ENCODE measurements around the gene SHC2.

Gene SHC2

DNA sequence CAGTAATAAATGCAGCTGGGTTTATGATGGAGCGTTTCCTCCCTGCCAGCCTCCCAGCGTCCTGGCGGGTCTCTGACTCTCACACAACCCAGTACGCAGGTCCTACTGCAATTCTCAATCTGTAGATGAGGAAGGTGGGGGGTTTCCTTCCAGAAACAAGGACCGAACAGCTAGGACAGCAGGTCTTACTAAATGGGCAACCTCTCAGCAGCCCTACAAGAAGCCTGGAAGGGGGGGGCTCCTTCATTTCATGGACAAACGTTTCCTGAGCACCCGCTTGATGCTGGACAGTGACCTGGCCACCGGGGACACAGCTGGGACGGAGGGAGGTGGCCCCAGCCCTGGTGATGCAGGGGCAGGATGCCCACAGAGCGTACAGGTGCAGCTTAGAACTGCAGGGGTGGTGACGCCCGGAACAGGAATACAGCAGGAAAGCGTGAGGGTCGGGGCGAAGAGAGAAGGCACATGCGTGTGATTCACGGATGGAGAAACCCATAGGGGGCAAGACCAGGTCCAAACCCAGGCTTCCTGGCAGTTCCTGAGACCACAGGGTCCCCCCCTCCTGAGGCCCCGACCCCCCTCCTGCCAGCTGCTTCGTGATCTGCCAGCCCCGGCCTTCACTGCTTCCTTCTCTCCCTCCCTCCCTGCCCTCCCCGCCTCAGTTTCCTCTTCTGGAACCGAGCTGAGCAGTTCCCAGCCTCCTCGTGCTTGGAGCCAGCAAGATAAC lies 51.2 kb downstream of the SHC2 start:
- Mint-ChIP-seq H3K27ac (peak overlapping the region; percentile 4), H3K4me3 (peak overlapping the region; percentile 57), H3K36me3 (ENCODE audit: low read depth) (no peaks in the 10 kb centered on the region), H3K27me3 (ENCODE audit: low read depth) (peaks cover 11% of the 10 kb centered on the region), H3K4me1 (ENCODE audit: low read depth) (peaks cover 2% of the 10 kb centered on the region), H3K9me3 (no peaks in the 10 kb centered on the region)
- DNase-seq (ENCODE audit: low spot score): no peak

DNA sequence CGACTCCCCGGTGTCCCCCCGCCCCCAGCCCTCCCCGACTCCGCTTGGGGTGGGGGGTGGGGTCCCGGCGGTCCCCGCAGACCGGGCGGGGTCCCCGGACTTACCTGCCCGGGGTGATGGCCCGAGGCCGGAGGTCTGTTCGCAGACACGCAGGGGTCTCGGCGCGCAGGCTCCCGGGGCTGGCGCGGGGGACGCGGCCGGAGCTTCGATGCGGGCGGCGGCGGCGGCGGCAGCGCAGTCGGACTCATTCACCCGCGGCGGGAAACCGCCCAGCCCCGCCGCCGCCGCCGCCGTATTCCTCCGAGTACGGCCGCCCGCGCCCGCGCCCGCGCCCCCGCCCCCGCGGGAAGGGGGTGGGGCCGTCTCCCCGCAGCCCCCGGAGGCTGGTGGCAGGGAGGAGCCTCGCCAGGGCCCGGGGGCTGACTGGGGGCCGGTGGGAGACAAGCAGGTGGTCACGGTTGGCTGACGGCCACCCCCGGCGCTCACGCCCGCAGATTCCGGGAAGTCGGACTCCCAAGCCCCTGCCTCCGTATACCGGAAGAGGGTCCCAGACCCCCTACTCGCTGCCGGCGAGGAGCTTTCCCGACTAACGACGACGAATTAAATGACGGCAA lies 51.8 kb downstream of the SHC2 start, which contains the start of gene C2CD4C:
Gene C2CD4C, minus strand, starts transcription at position 246 of the 614 bp plus-strand sequence. CDS start 786 bp downstream, outside the sequence.
- peak within 1 kb of the TSS; percentile 4 for H3K27ac Mint-ChIP-seq

DNA sequence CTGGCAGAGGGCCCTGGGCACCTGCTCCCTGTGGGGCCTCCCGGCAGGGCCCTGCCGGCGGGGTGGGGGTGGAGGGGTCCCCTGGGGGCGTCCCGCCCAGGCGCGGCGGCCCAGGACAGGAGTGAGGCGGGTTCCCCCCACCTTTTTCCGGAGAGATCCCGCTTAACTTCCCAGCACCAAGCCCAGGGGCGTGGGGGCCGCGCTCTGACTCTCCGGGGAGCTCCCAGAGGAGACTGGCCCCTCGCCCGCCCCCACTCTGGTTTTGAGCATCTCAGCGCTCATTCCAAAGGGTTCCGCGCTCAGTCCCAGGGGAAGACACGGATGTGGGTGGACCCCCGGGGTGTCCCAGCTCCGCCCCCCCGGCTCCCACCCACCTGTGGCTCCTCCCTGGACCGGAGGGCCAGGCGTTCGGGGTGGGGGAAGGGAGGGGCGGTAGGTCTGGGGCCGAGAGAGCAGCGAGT lies 52.4 kb downstream of the SHC2 start:
- H3K4me1 Mint-ChIP-seq (ENCODE audit: low read depth): peaks cover 2% of the 10 kb centered on the region

More for the DNA sequence above, 51.8 kb downstream of the SHC2 start, which contains the start of gene C2CD4C:
- DNase-seq (ENCODE audit: low spot score): no peak
- Mint-ChIP-seq H3K36me3 (ENCODE audit: low read depth) (no peaks in the 10 kb centered on the region), H3K27me3 (ENCODE audit: low read depth) (peaks cover 11% of the 10 kb centered on the region), H3K9me3 (no peaks in the 10 kb centered on the region), H3K4me3 (peak within 1 kb of the TSS; percentile 57), H3K4me1 (ENCODE audit: low read depth) (peaks cover 2% of the 10 kb centered on the region)

DNA sequence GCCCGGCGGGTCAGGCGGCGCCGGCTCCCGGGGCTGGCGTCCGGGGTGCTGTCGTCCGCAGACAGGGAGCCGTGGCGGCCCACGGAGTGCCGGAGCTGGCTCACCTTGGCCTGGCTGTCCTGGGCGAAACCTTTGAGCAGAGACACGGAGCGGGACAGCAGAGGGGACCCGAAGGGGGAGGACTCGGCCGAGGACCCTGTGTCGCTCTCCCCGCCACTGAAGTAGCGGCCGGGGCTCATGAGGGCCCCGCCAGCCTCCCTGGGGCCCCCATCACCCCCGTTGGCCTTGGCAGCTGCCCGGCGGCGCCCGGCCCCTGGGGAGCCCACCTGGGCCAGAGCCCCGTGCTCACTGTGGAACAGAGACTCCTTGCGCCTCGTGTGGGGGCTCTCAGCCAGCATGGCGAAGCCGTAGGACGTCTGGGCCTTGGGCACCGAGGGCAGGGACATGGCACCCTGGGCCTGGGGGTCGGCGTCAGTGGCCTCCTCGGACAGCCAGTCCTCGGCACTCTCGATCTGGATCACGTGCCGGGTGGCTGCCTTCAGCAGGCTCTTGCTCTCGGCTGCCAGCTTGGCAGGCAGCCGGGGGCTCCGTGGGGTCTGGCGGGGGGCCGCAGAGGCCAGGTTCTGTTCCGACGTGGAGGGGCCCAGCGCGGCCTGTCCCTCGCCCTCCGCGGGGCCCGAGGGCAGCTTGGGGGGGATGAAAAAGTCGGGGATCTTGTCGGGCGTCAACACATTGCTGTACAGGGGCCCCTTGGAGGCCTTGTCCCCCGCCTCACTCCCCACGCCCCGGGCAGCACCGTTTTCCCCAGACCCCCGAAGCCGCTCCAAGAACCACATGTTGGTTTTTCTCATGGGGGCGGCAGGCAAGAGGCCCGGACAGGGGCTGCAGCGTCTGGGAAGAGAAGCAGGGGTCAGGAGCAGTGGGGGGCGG lies 53.1 kb downstream of the SHC2 start:
- Mint-ChIP-seq H3K4me3 (no peak overlapping the region), H3K36me3 (ENCODE audit: low read depth) (no peaks in the 10 kb centered on the region), H3K9me3 (no peaks in the 10 kb centered on the region), H3K27ac (no peak overlapping the region), H3K4me1 (ENCODE audit: low read depth) (peaks cover 2% of the 10 kb centered on the region), H3K27me3 (ENCODE audit: low read depth) (peaks cover 11% of the 10 kb centered on the region)
- DNase-seq (ENCODE audit: low spot score): no peak

More for the DNA sequence above, 52.4 kb downstream of the SHC2 start:
- no peaks in the 10 kb centered on the region for H3K36me3 Mint-ChIP-seq (ENCODE audit: low read depth)
- no peak overlapping the region for H3K4me3 Mint-ChIP-seq
- H3K27ac Mint-ChIP-seq: no peak overlapping the region
- DNase-seq (ENCODE audit: low spot score): no peak
- H3K9me3 Mint-ChIP-seq: no peaks in the 10 kb centered on the region
- peaks cover 11% of the 10 kb centered on the region for H3K27me3 Mint-ChIP-seq (ENCODE audit: low read depth)

DNA sequence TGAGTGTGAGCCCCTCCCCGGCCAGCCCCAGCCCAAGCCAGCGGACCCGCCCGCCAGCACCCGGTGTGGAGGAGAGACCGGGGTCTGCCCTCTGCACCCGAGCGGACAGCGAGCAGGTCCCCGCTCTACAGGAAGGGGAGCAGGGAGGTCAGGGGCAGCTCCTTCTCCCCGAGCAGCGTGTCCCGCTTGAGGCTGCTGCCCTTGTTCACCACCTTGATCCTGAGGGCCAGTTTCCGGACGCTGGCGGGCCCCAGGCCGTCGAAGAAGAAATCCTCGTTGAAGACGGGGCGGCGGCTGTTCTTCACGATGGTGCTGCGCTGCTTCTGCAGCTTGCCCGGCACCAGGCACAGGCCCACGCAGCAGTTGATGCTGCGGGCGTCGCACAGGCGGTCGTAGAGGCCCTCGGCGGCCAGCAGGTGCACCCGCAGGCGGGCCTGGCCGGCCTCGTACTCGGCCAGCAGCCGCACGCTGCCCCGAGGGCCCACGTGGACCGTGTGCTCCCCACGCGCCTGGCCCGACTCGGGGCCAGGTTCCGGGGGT lies 53.8 kb downstream of the SHC2 start:
- Mint-ChIP-seq H3K4me3 (no peak overlapping the region), H3K27me3 (ENCODE audit: low read depth) (peaks cover 11% of the 10 kb centered on the region), H3K27ac (no peak overlapping the region), H3K36me3 (ENCODE audit: low read depth) (no peaks in the 10 kb centered on the region), H3K9me3 (no peaks in the 10 kb centered on the region), H3K4me1 (ENCODE audit: low read depth) (peaks cover 2% of the 10 kb centered on the region)
- DNase-seq (ENCODE audit: low spot score): no peak

DNA sequence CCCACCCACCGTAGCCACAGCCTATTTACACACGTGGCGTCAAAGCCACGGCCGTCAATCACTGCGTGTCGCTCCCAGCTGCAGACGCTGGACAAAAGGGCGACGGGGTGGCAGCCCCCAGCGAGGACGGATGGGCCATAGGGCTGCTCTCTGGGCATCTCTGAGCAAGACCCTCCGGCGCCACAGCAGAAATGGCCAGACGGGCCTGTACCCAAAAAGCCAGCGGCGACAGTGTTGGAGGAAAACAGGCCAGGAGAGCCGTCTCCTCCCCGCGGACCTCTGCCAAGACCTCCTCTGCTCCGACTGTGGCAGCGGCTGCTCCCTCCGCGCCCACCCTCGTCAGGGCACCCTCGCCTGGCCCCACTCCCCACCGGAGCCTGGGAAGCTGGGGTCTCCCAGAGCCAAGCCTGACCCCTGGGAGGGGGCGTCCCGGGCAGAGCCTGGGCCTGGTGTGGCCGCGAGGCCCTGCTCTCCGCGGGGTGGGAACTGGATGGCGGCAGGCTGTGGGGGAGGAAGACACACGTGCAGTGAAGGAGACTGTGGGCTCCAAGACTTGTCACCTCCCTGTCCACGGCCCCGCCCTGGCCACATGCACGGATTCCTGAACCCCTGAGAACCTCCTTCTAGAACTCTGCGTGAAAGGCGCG lies 54.6 kb downstream of the SHC2 start:
- DNase-seq (ENCODE audit: low spot score): no peak
- Mint-ChIP-seq H3K4me3 (no peak overlapping the region), H3K9me3 (no peaks in the 10 kb centered on the region), H3K36me3 (ENCODE audit: low read depth) (no peaks in the 10 kb centered on the region), H3K27ac (no peak overlapping the region), H3K4me1 (ENCODE audit: low read depth) (peaks cover 2% of the 10 kb centered on the region), H3K27me3 (ENCODE audit: low read depth) (peaks cover 11% of the 10 kb centered on the region)

DNA sequence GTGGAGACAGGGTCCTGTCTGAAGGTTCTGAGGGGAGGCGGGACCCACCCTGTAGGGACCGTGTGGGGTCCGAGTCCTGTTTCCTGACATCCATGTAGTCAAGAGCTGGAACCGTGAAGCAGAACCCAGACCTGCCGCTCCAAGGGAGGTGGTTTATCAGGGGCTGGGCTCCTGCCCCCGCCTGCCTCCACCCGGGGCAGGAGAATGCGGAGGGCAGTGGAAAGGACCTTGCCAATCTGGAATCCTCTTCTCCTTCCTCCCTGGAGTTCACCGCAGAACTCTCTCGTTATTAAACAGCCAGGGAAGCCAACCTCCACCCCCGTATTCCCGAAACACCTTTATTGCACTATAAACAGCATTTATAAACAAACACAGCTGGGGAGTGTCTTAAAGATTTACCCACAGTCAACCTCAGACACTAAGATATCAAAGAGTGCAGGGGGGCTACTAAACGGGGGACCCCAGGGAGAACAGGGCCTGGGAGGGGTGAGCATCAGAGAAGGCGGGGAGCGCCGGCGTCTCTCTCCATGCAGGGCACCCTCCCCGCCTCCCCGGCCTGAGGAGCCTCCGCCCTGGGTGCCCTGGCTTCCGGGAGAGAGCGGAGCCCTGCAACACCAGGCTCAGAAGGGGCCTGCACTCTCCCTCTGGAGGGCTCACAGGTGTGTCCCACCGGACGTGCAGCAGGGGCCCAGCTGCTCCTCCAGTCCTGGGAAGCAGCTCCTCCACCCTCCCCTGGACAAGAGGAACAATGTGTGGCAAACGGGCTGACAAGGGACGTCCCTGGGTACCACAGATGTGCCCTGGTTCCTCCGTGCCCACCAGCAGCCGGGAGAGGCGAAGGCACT lies 55.5 kb downstream of the SHC2 start:
- DNase-seq (ENCODE audit: low spot score): no peak
- H3K36me3 Mint-ChIP-seq (ENCODE audit: low read depth): no peaks in the 10 kb centered on the region
- H3K4me3 Mint-ChIP-seq: no peak overlapping the region
- H3K9me3 Mint-ChIP-seq: no peaks in the 10 kb centered on the region
- no peak overlapping the region for H3K27ac Mint-ChIP-seq
- H3K4me1 Mint-ChIP-seq (ENCODE audit: low read depth): peaks cover 2% of the 10 kb centered on the region
- peaks cover 10% of the 10 kb centered on the region for H3K27me3 Mint-ChIP-seq (ENCODE audit: low read depth)

DNA sequence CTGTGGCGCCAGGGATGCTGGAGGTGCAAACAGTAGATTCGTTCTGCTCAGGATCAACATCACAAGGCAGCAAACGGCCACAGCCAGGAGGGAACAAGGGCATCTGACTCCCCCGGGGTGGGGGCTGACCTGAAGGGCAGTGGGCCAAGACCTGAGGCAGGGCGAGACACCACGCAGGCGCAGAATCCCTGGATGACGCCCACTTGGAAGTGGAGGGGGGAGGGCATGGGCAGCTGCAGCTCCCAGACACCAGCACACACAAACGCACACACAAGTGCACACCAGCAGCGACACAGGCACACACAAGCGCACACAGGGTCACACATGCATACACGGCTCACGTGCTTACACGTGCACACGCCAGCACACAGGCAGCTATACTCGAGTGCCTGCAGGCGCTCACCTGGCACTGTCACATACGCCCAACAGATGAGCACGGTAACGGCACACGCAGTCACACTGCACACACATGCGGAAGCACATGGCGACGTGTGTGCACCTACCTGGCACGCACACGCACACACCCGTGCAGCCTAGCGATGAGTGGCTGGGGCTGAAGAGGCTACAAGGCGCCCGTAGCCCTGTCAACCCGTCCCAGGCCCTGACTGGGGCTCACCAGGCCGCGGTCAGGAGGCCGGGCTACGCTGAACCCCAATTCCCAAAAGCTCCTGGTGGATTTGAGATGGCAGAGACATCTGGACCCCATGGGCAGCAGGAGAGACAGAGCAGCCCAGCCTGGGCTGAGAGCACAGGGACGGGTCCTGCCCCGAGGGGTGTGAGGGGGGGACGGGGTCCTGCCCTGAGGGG lies 57.4 kb downstream of the SHC2 start:
- H3K9me3 Mint-ChIP-seq: no peaks in the 10 kb centered on the region
- H3K27me3 Mint-ChIP-seq (ENCODE audit: low read depth): no peaks in the 10 kb centered on the region
- no peak for DNase-seq (ENCODE audit: low spot score)
- no peaks in the 10 kb centered on the region for H3K4me1 Mint-ChIP-seq (ENCODE audit: low read depth)
- no peaks in the 10 kb centered on the region for H3K36me3 Mint-ChIP-seq (ENCODE audit: low read depth)
- no peak overlapping the region for H3K27ac Mint-ChIP-seq
- H3K4me3 Mint-ChIP-seq: no peak overlapping the region

DNA sequence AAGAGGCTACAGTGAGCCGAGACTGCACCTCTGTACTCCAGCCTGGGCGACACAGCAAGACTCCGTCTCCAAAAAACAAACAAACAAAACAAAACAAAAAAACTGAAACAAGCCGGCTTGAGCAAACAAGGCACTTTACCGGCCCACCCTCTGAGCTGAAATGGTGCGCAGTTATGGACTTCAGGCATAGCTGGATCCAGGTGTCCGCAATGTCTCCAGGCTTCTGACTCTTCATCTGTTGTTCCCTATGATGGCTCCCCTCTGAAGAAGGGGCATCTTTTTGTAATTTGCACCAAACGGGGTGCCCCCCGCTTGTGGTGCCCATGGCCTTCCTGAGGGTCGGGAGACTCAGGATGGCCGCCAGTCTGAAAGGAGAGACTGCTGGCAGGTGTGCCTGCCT lies 58.0 kb downstream of the SHC2 start:
- Mint-ChIP-seq H3K4me1 (ENCODE audit: low read depth) (no peaks in the 10 kb centered on the region), H3K27me3 (ENCODE audit: low read depth) (no peaks in the 10 kb centered on the region)

DNA sequence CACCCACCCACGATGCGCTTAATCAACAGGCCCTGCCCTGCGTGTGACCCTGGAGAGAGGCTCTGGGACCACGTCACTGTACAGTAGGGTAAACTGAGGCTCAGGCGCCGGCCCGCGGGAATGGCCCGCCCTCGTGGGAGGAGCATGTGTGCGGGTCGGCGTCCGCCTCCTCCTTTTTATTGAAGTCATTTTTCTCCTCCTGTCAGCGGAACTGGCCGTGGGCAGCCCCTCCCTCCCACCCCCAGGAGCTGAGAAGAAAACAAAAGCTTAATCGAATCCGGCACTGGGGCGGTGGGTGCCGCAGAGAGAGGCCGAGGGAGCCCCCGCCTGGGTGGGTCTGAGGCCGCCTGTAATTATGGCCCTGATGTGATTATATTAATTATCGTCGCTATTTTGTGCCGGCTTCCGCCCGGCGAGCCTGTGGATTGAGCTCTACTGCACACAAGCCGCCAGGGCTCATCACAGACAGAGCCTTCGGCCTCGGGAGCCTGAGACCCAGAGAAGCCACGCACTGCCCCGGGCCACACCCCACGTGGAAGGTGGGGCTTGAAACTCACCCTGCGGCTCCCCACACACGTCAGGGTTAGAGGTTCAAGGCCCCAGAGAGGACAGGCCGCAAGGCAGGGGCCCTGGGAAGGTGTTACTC lies 58.8 kb downstream of the SHC2 start:
- Mint-ChIP-seq H3K27me3 (ENCODE audit: low read depth) (no peaks in the 10 kb centered on the region), H3K4me1 (ENCODE audit: low read depth) (no peaks in the 10 kb centered on the region), H3K27ac (no peak overlapping the region), H3K4me3 (no peak overlapping the region), H3K9me3 (peaks cover 2% of the 10 kb centered on the region), H3K36me3 (ENCODE audit: low read depth) (no peaks in the 10 kb centered on the region)
- DNase-seq (ENCODE audit: low spot score): no peak

More for the DNA sequence above, 58.0 kb downstream of the SHC2 start:
- no peak overlapping the region for H3K27ac Mint-ChIP-seq
- no peaks in the 10 kb centered on the region for H3K9me3 Mint-ChIP-seq
- no peak for DNase-seq (ENCODE audit: low spot score)
- H3K4me3 Mint-ChIP-seq: no peak overlapping the region
- no peaks in the 10 kb centered on the region for H3K36me3 Mint-ChIP-seq (ENCODE audit: low read depth)

DNA sequence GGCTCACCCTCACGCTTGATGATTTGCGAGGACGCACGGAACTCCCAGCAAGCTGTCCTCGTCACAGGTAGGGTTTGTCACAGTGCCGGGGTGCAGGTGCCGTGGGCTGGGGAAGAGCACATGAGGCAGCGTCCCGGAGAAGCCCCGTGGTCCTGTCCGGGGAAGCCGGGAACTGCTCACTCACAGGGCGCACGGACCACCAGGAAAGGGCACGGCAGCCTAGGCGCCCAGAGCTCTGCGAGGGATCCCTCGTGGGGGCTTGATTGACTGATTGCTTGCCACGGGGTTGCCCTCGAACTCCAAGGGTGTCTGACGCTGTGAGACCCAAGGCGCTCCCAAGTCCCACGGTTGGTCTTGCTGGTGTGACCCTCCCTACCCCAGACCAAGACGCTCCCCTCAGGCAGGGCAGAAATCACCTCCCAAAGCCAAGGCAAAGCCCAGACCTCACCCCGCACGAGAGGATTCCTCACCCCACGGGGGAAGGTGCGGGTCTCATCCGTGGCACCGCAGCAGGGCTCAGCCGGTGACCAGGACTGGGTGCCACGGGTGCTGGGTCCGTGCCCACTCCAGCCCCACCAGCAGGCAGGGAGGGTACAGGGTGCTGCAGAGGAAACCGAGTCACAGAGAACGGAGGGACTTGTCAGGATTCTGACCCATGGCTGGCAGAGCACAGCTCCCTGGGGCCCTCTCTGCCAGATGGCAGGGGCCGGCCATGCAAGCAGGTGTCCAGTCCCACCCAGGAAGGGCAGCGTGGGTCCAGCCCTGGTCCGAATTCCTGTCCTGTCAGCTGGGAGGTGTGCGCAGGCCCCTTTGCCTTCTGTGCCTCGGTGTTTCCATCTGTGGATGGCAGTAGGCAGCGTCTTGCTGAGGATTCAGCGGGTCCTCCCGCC lies 59.6 kb downstream of the SHC2 start:
- no peak overlapping the region for H3K4me3 Mint-ChIP-seq
- no peak overlapping the region for H3K27ac Mint-ChIP-seq
- no peaks in the 10 kb centered on the region for H3K4me1 Mint-ChIP-seq (ENCODE audit: low read depth)
- no peaks in the 10 kb centered on the region for H3K36me3 Mint-ChIP-seq (ENCODE audit: low read depth)
- peaks cover 4% of the 10 kb centered on the region for H3K9me3 Mint-ChIP-seq
- H3K27me3 Mint-ChIP-seq (ENCODE audit: low read depth): no peaks in the 10 kb centered on the region
- DNase-seq (ENCODE audit: low spot score): no peak

Measured in T-helper 2 cell treated with Interferon-gamma antibody and Interleukin-4, amounts not matched to agents 5 μg/mL and 100 μg/mL, for 36 hours (primary cell).